ENCODE measurements around the gene PAX2. TPM values are rescaled to one million over a fixed set of nuclear protein-coding genes. Genes with fewer than 3 reads are reported as not detected.

Gene PAX2
- total RNA-seq, 3 donors from 2014 or later, result under 0.01 TPM; not detected in 2

GRCh38 chr10:100803908-100804307 is 58.5 kb downstream of the PAX2 start:
- TF ChIP-seq CTCF (IDR thresholded peaks at IDR 0.05), result no peak
- H3K9me3 ChIP-seq, result no peaks in the 10 kb centered on the region
- no peaks in the 10 kb centered on the region for H3K4me1 ChIP-seq
- H3K27ac ChIP-seq, result no peak overlapping the region
- H3K36me3 ChIP-seq, result no peaks in the 10 kb centered on the region
- H3K4me3 ChIP-seq, result no peak overlapping the region
- intact Hi-C loops (cut with DNase I; ENCODE audit: low total_unique reads), result no loop called here
- H3K27me3 ChIP-seq, result peaks cover 0 to 46% of the 10 kb centered on the region in 2 donors
- peak in 1 of 2 donors; percentile 9 for DNase-seq (ENCODE audit: low spot score in 2 of 2)

- TF ChIP-seq CTCF (IDR thresholded peaks at IDR 0.05) (no peak), POLR2AphosphoS5 (IDR thresholded peaks at IDR 0.05) (no peak), POLR2A (IDR thresholded peaks at IDR 0.05) (no peak)
- Histone ChIP-seq H3K36me3 (no peaks in the 10 kb centered on the region), H3K4me1 (no peaks in the 10 kb centered on the region), H3K27me3 (peaks cover 0 to 62% of the 10 kb centered on the region in 2 donors), H3K4me3 (no peak overlapping the region), H3K9me3 (no peaks in the 10 kb centered on the region), H3K27ac (no peak overlapping the region)
- intact Hi-C loops (cut with DNase I; ENCODE audit: low total_unique reads), result no loop called here
- DNase-seq (ENCODE audit: low spot score in 2 of 2), result no peak
Observed at GRCh38 chr10:100805543-100806355, 60.4 kb downstream of the PAX2 start.

GRCh38 chr10:100806356-100806645 is 60.9 kb downstream of the PAX2 start:
- no peak overlapping the region for H3K27ac ChIP-seq
- no peak for DNase-seq (ENCODE audit: low spot score in 2 of 2)
- H3K9me3 ChIP-seq, result no peaks in the 10 kb centered on the region
- no peak overlapping the region for H3K4me3 ChIP-seq
- H3K36me3 ChIP-seq, result no peaks in the 10 kb centered on the region
- no peak for TF ChIP-seq CTCF (IDR thresholded peaks at IDR 0.05)
- intact Hi-C loops (cut with DNase I; ENCODE audit: low total_unique reads), result no loop called here
- no peaks in the 10 kb centered on the region for H3K4me1 ChIP-seq
- peaks cover 0 to 68% of the 10 kb centered on the region in 2 donors for H3K27me3 ChIP-seq

GRCh38 chr10:100807241-100807951 is 62.0 kb downstream of the PAX2 start:
- no peak overlapping the region for H3K4me3 ChIP-seq
- H3K36me3 ChIP-seq, result no peaks in the 10 kb centered on the region
- no peaks in the 10 kb centered on the region for H3K4me1 ChIP-seq
- H3K27me3 ChIP-seq, result peaks cover 0 to 76% of the 10 kb centered on the region in 2 donors
- no peaks in the 10 kb centered on the region for H3K9me3 ChIP-seq
- DNase-seq (ENCODE audit: low spot score in 2 of 2), result no peak
- intact Hi-C loops (cut with DNase I; ENCODE audit: low total_unique reads), result no loop called here
- TF ChIP-seq POLR2A (IDR thresholded peaks at IDR 0.05), result no peak
- TF ChIP-seq POLR2AphosphoS5 (IDR thresholded peaks at IDR 0.05), result no peak
- TF ChIP-seq CTCF (IDR thresholded peaks at IDR 0.05), result no peak
- H3K27ac ChIP-seq, result no peak overlapping the region

- Histone ChIP-seq H3K4me1 (no peaks in the 10 kb centered on the region), H3K4me3 (no peak overlapping the region), H3K36me3 (no peaks in the 10 kb centered on the region), H3K9me3 (no peaks in the 10 kb centered on the region), H3K27me3 (peaks cover 0 to 72% of the 10 kb centered on the region in 2 donors), H3K27ac (no peak overlapping the region)
- TF ChIP-seq CTCF (IDR thresholded peaks at IDR 0.05), result no peak
- no peak for TF ChIP-seq POLR2A (IDR thresholded peaks at IDR 0.05)
- TF ChIP-seq POLR2AphosphoS5 (IDR thresholded peaks at IDR 0.05), result no peak
- intact Hi-C loops (cut with DNase I; ENCODE audit: low total_unique reads), result no loop called here
- DNase-seq (ENCODE audit: low spot score in 2 of 2), result no peak
Observed at GRCh38 chr10:100808876-100809275, 63.5 kb downstream of the PAX2 start.
